ENCODE measurements around the gene INSIG1. TPM values are rescaled to one million over a fixed set of nuclear protein-coding genes. Genes with fewer than 3 reads are reported as not detected.

INSIG1 gene
- polyA plus RNA-seq, 3 donors, result 37.1 to 85.6 (median 39.6) TPM

GRCh38 chr7:155261031-155261985, 36.4 kb upstream of the INSIG1 start:
- no peak overlapping the region for H3K27ac ChIP-seq (ENCODE audit: low read depth in 1 of 2, low read length in 2 of 2)
- intact Hi-C loops (cut with micrococcal nuclease), result no loop called here
- no peak overlapping the region for H2AFZ ChIP-seq (ENCODE audit: insufficient read depth, low read depth, low read length, poor library complexity, severe bottlenecking)
- no peaks in the 10 kb centered on the region for H3K4me1 ChIP-seq (ENCODE audit: control insufficient read depth in 1 of 2, insufficient read depth in 2 of 2, low read length in 2 of 2)
- no peaks in the 10 kb centered on the region for H3K27me3 ChIP-seq (ENCODE audit: control insufficient read depth in 2 of 2, insufficient read depth in 2 of 2, low read length in 2 of 2)
- no peaks in the 10 kb centered on the region for H3K9me3 Mint-ChIP-seq
- H3K4me1 Mint-ChIP-seq, result no peaks in the 10 kb centered on the region
- H3K9ac ChIP-seq (ENCODE audit: insufficient read depth, low read length, poor library complexity, severe bottlenecking), result no peak overlapping the region
- no peaks in the 10 kb centered on the region for H3K79me2 ChIP-seq (ENCODE audit: insufficient read depth, low read length)
- no peak overlapping the region for H3K4me3 Mint-ChIP-seq
- H3K9me3 ChIP-seq (replicated peaks in 1 of 2; ENCODE audit: control insufficient read depth in 1 of 2, insufficient read depth in 1 of 2, low read length in 2 of 2), result no peaks in the 10 kb centered on the region
- no peak for DNase-seq
- H3K4me2 ChIP-seq (replicated peaks; ENCODE audit: extremely low read depth, low read length, poor library complexity, severe bottlenecking), result no peak overlapping the region
- H3K27me3 Mint-ChIP-seq (ENCODE audit: low read depth in 3 of 3), result no peaks in the 10 kb centered on the region
- H3K36me3 Mint-ChIP-seq, result no peaks in the 10 kb centered on the region
- WGBS (ENCODE audit: insufficient coverage), result 93% methylated on average over 16 of the region's 21 CpGs
- H3K27ac Mint-ChIP-seq, result peak overlapping the region in 1 of 7 donors; percentile 18
- no peak overlapping the region for H3K4me3 ChIP-seq (replicated peaks in 1 of 3; ENCODE audit: low read depth in 2 of 3, low read length in 3 of 3)
- H3K36me3 ChIP-seq (replicated peaks in 1 of 2; ENCODE audit: control insufficient read depth in 1 of 2, insufficient read depth in 2 of 2, low read length in 2 of 2), result no peaks in the 10 kb centered on the region
- no peaks in the 10 kb centered on the region for H4K20me1 ChIP-seq (ENCODE audit: insufficient read depth, low read length)
- no peak for TF ChIP-seq CTCF (IDR thresholded peaks at IDR 0.05)

- no peaks in the 10 kb centered on the region for H3K36me3 Mint-ChIP-seq
- H3K27me3 ChIP-seq (ENCODE audit: control insufficient read depth in 2 of 2, insufficient read depth in 2 of 2, low read length in 2 of 2), result no peaks in the 10 kb centered on the region
Measured at GRCh38 chr7:155262031-155262430, 35.6 kb upstream of the INSIG1 start.

More at GRCh38 chr7:155262031-155262430, 35.6 kb upstream of the INSIG1 start:
- Histone ChIP-seq H3K27ac (ENCODE audit: low read depth in 1 of 2, low read length in 2 of 2) (no peak overlapping the region), H3K79me2 (ENCODE audit: insufficient read depth, low read length) (no peaks in the 10 kb centered on the region), H3K4me2 (replicated peaks; ENCODE audit: extremely low read depth, low read length, poor library complexity, severe bottlenecking) (no peak overlapping the region), H2AFZ (ENCODE audit: insufficient read depth, low read depth, low read length, poor library complexity, severe bottlenecking) (no peak overlapping the region), H4K20me1 (ENCODE audit: insufficient read depth, low read length) (no peaks in the 10 kb centered on the region), H3K9ac (ENCODE audit: insufficient read depth, low read length, poor library complexity, severe bottlenecking) (no peak overlapping the region), H3K4me1 (ENCODE audit: control insufficient read depth in 1 of 2, insufficient read depth in 2 of 2, low read length in 2 of 2) (no peaks in the 10 kb centered on the region), H3K36me3 (replicated peaks in 1 of 2; ENCODE audit: control insufficient read depth in 1 of 2, insufficient read depth in 2 of 2, low read length in 2 of 2) (no peaks in the 10 kb centered on the region), H3K4me3 (replicated peaks in 1 of 3; ENCODE audit: low read depth in 2 of 3, low read length in 3 of 3) (no peak overlapping the region), H3K9me3 (replicated peaks in 1 of 2; ENCODE audit: control insufficient read depth in 1 of 2, insufficient read depth in 1 of 2, low read length in 2 of 2) (no peaks in the 10 kb centered on the region)
- WGBS (ENCODE audit: insufficient coverage), result 95% methylated on average over 7 of the region's 12 CpGs
- no peak for DNase-seq
- H3K27me3 Mint-ChIP-seq (ENCODE audit: low read depth in 3 of 3), result no peaks in the 10 kb centered on the region
- intact Hi-C loops (cut with micrococcal nuclease), result no loop called here
- no peaks in the 10 kb centered on the region for H3K9me3 Mint-ChIP-seq
- H3K4me3 Mint-ChIP-seq, result no peak overlapping the region
- no peaks in the 10 kb centered on the region for H3K4me1 Mint-ChIP-seq
- TF ChIP-seq CTCF (IDR thresholded peaks at IDR 0.05), result no peak
- peak overlapping the region in 2 of 7 donors; percentile 53 to 72 for H3K27ac Mint-ChIP-seq

Measured in CD14-positive monocyte (primary cell).